Measurements from ENCODE around the gene HINFP.

Gene HINFP, protein sequence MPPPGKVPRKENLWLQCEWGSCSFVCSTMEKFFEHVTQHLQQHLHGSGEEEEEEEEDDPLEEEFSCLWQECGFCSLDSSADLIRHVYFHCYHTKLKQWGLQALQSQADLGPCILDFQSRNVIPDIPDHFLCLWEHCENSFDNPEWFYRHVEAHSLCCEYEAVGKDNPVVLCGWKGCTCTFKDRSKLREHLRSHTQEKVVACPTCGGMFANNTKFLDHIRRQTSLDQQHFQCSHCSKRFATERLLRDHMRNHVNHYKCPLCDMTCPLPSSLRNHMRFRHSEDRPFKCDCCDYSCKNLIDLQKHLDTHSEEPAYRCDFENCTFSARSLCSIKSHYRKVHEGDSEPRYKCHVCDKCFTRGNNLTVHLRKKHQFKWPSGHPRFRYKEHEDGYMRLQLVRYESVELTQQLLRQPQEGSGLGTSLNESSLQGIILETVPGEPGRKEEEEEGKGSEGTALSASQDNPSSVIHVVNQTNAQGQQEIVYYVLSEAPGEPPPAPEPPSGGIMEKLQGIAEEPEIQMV

DNA sequence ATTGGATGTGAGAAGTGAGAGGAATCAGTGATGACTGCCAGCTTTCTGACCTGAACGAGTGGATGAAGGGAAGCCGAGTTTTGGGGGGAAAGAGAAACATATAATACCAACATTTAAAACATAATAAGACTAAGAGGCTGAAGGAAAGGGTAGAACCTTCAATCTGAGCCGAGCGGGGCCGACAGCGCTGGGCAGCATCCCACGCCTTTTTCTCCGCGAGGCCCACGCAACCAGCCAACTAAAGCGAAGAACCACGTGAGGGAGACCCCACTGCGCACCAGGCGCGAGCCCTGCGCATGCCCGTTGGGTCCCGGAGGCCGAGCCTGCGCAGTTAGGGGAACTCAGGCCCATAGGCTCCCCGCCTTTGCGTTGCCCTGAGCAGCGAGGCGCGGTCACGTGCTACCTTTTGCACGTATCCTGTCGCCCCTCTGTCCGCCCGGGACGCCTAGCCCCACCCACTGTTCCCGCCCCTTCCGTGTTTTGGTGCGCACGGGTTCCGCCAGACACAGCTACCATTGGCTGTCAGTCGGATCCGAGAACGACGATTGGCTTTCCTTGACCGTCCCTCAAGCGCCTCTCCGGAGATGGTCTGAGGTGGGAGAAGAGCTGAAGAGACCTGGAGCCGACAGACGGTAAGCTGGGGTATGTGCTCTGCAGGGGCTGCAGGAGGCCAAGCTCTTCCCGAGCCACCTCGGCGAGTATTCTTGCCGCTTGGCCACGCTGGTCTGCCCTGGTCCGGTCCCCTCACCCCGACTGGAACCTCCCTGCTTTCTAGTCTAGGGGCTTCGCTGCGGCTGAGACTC is at the start of gene HINFP:
HINFP (plus strand) TSS at position 573 of the 803 bp plus-strand sequence. CDS start 5,365 bp downstream, outside the sequence.
- DNase-seq (ENCODE audit: low read depth): peak; percentile 96

DNA sequence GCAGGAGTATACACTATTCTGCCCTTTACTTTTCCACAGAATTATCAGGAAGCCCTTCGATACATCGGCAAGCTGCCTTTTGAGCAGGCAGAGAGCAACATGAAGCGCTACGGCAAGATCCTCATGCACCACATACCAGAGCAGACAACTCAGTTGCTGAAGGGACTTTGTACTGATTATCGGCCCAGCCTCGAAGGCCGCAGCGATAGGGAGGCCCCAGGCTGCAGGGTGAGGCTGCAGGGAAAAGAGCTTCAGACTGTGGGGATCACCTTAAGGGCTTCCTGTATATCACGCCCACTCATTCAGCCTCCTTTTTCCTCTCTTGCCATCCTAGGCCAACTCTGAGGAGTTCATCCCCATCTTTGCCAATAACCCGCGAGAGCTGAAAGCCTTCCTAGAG is 43.5 kb upstream of the HINFP start:
- DNase-seq (ENCODE audit: low read depth): no peak

DNA sequence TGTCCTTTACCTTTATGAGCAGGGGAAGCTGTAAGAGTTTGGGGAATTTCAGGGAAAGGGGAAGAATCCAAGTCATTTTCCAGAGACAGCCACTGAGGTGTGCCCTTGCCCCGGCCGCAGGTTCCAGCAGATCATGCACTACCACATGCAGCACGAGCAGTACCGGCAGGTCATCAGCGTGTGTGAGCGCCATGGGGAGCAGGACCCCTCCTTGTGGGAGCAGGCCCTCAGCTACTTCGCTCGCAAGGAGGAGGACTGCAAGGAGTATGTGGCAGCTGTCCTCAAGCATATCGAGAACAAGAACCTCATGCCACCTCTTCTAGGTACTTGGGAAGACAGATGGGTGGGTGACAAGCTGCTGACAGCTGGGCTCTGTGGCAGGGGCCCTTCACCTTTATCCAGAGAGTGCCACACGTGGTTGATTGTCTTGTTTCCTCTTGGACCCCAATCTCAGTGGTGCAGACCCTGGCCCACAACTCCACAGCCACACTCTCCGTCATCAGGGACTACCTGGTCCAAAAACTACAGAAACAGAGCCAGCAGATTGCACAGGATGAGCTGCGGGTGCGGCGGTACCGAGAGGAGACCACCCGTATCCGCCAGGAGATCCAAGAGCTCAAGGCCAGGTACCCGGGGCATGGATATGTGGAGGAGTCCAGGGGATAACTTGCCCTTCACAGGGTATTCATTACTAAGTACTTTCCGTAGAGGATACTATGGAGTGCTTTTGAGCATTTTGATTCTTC is 42.5 kb upstream of the HINFP start:
- no peak for DNase-seq (ENCODE audit: low read depth)

DNA sequence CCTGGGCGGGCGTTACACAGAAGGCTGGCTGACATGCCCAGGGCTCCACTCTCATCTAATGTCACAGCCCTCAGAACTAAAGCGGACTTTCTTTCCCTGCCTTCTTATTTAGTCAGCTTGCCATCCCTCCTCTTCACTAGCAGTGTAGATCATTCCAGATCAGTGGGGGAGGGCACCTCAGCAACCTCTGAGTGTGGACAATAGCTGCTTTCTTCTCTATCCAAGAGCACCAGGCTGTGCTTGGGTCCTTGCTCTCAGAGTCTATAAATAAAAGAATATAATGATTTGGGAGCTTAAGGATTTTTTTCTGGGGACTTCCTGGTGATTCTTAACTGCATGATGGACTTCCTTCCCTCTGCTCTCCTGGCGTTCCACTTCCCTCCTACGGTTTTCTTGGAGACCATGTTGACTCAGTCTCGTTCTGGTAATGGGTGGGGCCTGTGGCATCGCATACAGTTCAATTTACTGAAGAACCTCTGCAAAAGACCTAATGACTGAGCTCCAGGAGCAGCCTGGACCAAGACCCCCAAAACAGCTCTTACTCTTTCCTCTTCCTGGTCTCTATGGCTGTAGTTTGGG is 39.6 kb upstream of the HINFP start:
- DNase-seq (ENCODE audit: low read depth): no peak

DNA sequence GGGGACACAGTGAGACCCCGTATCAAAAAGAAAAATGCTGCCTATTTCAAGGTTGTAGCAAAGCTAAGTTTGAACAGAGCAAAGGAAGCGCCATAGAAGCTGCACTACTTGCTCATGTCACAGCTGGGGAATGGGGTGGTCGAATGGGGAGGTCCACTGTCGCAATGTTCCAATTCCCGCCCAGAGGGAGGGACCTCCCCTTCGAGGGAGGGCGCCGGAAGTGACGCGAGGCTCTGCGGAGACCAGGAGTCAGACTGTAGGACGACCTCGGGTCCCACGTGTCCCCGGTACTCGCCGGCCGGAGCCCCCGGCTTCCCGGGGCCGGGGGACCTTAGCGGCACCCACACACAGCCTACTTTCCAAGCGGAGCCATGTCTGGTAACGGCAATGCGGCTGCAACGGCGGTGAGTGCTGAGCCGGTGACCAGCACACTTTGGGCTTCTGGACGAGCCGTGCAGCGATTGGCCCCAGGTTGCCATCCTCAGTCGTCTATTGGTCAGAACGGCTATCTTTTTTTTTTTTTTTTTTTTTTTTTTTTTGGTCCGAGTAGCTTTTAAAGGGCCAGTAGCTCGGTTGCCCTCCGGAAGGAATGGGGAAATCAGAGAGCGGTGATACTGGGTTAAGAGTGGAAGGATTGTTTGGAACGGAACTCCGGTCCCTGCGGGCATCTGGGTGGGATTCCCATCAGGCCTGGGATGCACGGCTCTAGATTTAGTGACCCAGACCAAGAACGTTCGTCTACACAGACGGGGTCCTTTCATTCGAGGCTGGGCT is 36.5 kb upstream of the HINFP start, which contains the start of gene HMBS:
HMBS (plus strand) TSS at position 219 of the 774 bp plus-strand sequence; CDS start at position 372, 153 bp downstream.
- DNase-seq (ENCODE audit: low read depth): peak; percentile 93

DNA sequence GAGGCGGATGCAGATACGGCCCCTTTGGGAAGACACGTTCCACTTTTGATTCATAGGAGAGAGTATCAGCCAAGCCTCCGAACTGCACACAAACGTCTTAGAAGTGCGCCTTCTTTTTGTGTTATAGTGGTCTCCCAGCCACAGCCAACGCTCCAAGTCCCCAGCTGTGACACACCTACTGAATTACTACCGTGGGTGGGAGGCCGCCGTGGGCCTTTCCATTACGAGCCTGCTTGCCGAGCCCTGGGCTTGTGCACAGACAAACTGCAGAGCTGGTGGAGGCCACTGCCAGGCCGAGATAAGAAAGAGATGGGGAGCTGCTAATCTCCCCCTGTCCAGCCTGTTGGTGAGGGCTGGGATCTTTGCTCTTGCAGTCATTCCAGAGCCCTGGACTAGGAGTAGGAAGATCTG is 35.9 kb upstream of the HINFP start:
- DNase-seq (ENCODE audit: low read depth): no peak

DNA sequence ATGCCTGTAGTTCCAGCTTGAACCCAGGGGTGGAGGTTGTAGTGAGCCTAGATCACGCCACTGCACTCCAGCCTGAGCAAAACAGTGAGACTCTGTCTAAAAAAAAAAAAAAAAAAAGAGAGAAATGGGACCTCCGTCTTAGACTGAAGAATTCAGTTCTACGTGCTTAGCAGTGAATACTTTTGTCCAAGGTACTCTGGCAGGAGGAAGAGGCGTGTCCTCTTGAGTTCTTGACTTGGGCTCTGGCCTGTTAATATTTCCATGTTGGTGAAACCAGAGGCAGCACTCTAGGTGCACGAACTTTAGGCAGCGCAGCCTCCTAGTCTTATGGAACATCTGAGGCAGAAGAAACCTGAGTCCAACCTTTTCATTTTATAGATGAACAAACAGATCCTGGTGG is 34.3 kb upstream of the HINFP start:
- no peak for DNase-seq (ENCODE audit: low read depth)

DNA sequence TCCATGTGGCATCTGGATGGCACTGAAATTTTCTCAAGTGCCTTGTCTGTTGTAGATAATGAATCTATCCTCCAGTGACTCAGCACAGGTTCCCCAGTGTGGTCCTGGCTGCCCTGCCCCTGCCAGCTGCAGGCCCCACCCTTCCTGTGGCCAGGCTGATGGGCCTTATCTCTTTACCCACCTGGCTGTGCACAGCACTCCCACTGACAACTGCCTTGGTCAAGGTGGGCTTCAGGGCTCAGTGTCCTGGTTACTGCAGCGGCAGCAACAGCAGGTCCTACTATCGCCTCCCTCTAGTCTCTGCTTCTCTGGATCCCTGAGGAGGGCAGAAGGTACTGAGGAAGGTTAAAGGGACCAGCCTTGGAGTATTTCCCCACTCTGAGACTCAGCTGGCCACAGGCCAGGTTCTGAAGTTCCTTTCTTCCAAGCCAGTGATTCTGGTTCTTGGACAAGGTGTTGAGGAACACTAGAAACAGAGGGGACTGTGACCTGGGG is 33.6 kb upstream of the HINFP start:
- no peak for DNase-seq (ENCODE audit: low read depth)

DNA sequence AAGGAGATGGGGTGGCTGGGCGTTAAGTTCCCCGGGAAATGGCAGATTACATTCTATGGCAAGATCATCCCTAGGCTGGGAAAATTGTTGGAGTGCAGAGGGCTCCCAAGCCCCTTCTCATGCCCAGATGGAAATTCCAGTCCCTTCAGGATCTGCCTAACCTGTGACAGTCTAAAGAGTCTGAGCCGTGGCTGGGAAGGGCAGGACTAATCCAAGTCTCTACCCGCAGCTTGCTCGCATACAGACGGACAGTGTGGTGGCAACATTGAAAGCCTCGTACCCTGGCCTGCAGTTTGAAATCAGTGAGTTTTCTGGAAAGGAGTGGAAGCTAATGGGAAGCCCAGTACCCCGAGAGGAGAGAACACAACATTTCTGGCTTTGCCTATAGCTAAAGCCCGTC is 33.0 kb upstream of the HINFP start:
- no peak for DNase-seq (ENCODE audit: low read depth)

DNA sequence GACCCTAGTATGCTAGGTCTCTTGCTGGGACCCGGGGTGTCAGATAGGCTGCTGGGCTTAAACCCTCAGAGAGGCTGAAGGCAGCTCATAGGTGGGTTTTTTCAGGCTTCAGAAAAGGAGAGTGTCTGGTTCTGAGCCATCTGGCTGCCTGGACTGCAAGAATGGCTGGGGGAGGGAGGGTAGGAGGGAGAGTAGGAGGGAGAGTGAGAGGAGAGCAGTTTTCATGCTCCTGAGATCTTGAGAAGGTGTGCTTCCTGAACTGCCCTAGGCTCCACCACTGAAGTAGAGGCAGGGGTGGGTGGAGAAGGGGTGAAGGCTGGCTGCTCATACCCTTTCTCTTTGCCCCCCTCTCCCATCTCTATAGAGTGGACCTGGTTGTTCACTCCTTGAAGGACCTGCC is 32.1 kb upstream of the HINFP start:
- no peak for DNase-seq (ENCODE audit: low read depth)

DNA sequence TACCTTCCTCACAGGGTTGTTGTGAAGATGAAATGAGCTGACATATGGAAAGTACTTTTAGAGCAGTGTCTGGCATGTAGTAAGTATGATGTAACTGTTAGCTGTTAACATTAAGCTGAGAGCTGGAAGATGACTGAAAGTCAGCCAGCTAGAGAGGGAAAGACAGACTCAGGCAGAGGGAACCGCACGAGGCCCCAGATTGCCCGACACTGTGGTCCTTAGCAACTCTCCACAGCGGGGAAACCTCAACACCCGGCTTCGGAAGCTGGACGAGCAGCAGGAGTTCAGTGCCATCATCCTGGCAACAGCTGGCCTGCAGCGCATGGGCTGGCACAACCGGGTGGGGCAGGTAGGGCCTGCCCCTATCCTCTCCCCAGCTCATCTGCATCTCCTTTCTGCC is 30.2 kb upstream of the HINFP start:
- DNase-seq (ENCODE audit: low read depth): no peak

DNA sequence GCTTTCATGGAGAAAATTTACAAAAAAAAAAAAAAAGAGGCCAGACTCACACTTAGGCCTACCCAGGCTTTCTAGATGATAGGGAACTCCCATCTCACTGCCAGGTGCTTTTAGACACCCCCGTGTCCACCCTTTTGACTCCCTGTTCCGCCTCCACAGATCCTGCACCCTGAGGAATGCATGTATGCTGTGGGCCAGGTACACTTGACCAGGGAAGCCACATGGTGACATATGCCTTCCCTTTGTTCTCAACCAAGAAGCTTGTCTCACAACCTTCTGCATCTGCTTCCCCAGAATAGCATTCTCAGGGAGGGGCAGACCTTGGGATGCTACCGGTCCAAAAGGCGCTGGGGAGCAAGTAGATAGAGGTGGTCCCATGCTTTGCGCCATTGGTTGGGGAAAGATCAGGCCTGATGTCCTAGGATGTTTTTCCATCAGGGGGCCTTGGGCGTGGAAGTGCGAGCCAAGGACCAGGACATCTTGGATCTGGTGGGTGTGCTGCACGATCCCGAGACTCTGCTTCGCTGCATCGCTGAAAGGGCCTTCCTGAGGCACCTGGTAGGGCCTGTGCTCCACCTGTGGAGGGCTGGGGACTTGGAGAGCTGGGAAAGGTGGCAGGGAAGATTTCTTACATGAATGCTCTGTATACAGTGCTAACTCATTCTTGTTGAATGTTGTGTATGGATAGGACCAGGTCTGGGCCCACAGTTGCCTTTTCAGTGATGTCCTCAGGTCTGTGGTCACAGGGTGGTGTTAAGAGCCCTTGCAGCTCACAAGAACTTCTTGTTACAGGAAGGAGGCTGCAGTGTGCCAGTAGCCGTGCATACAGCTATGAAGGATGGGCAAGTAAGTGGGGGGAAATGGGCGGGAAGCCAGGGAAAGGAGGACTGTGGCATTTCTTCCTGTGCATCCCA is 29.2 kb upstream of the HINFP start:
- no peak for DNase-seq (ENCODE audit: low read depth)

DNA sequence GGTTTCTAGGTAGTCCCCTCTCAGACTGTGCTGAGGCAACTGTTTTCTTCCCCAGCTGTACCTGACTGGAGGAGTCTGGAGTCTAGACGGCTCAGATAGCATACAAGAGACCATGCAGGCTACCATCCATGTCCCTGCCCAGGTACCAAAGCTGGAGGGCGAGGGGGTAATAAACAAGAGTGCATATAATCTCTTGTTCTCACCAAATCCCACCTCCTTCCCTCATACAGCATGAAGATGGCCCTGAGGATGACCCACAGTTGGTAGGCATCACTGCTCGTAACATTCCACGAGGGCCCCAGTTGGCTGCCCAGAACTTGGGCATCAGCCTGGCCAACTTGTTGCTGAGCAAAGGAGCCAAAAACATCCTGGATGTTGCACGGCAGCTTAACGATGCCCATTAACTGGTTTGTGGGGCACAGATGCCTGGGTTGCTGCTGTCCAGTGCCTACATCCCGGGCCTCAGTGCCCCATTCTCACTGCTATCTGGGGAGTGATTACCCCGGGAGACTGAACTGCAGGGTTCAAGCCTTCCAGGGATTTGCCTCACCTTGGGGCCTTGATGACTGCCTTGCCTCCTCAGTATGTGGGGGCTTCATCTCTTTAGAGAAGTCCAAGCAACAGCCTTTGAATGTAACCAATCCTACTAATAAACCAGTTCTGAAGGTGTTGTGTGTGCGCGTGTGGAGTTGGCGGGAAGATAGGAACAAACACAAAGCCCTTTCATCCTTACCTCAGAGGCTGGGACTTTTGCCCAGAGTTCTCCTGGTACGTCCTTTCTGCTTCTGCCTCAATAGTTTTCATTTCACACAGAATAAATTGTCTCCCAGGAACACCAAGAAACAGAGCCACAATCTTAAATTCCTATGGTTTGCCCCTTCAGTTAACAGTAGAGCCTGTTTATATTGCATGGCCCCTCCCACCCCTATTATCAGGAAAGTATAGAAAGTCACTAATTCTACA is 28.2 kb upstream of the HINFP start:
- DNase-seq (ENCODE audit: low read depth): no peak

DNA sequence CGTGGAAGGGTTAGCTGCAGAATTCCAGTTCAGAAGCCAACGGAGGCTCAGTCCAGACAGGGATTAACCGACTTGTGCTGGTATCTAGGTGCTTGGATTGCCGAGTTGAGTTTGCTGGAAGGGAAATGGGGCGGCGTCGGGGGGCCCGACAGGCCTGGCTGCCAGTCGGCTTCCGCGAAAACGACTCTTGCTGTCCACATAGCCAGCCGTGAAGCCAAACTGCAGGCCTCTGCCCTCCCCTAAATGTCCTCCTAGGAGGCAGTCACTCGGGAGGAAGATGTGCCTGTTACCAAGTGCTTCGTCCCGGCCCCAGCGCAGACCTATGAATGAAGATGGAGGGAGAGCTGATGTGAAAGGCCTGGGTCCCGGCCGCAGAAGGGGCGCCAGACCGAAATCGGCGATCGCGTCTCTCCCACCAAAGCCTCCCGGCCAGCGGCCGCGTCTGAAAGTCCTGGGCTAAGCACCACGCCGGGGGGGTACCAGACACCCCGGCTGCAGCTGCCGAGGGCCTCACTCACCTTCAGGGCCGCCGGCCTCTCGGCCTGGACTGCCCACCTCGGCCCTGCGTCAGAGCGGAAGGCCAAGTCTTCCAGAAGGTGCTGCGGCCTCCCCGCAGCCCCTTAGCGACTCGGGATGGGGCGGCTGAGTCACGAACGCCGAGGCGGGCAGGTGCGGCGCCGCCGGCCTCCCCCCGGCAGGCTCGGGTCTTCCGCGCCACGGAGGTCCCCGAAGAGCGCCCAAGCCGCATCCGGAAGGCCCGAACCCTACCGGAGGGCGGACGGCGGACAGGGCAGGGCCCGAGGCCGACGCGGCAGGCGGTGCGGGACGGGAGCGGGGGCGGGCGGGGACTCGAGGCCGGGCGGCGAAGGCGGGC is 27.2 kb upstream of the HINFP start:
- no peak for DNase-seq (ENCODE audit: low read depth)

DNA sequence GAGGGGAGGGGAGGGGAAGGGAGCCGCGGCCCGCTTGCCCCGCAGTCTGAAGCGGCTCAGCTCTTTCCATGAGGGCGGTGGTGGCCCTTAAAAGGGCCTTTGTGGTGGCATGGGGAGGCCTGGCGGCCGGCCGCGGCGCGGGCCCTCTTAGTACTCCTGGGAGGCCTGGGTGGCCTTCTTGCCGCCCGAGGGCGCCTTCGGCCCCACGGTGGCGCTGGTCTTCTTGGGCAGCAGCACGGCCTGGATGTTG is 26.6 kb upstream of the HINFP start:
- DNase-seq (ENCODE audit: low read depth): peak; percentile 64

DNA sequence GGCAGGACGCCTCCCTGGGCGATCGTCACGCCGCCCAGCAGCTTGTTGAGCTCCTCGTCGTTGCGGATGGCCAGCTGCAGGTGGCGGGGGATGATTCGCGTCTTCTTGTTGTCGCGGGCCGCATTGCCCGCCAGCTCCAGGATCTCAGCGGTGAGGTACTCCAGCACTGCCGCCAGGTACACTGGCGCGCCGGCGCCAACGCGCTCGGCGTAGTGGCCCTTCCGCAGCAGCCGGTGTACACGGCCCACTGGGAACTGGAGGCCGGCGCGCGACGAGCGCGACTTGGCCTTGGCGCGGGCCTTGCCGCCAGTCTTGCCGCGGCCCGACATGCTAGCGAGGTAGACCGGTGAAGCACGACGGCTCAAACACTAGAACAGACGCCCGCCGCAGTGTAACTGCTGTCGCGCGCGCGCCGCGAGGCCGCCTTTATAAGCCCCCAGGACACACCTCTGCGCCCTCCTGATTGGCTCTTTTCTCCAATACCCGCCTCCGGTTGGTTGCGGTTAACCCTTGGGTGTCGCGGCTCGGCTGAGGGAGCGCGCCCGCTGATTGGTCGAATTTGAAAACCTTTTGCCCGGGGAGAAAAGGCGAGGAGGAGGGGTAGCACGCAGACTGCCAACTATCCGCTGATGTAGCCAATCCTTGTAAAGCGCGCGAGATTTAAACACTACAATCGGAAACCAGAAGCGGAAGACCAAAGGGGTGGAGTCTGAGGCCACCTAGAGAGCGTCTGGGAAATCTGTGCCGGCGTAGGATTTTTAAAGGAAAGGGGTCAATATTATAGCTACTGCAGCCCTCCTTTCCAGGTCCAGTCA is 26.1 kb upstream of the HINFP start:
- DNase-seq (ENCODE audit: low read depth): peak; percentile 99

DNA sequence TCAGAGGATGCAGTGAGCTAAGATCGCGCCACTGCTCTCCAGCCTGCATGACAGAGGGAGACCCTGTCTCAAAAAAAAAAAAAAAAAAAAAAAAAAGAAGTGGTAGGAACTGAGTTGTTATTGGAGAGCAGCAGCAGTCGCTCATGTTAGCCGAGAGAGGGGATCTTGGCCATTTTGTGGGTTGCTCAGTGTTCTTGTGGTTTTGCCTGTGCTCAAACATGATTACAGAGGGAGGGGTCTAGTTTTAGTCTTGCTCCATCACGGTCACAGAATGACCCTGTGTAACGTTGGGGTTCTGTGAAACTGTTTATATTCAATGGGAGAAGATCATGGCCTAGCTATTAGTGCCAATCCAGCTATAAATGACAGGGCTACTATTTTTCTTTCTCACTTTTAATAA is 21.7 kb upstream of the HINFP start:
- DNase-seq (ENCODE audit: low read depth): no peak

Measured in GM04504 (cell line).